Calu3 (cell line): ENCODE measurements around the gene AMMECR1. TPM values are rescaled to one million over a fixed set of nuclear protein-coding genes. Genes with fewer than 3 reads are reported as not detected.

Experiments used
- Bru-seq: library from RNA; stranded (reverse); fragments of 400-500 nt; gene quantifications from one replicate; lab custom pipeline; 2021; lab: Mats Ljungman, UMichigan
- BruChase-seq, 2 experiments: library from RNA; stranded (reverse); fragments of 400-500 nt; gene quantifications; one replicate each; lab custom pipeline; 2021; lab: Mats Ljungman, UMichigan
- BruUV-seq: library from RNA; stranded (reverse); fragments of 400-500 nt; replicated peaks from 2 replicates; lab custom pipeline; 2021; lab: Mats Ljungman, UMichigan
- CTCF ChIA-PET: fragments of 300-600 bp; sonication (Branson Sonifier 250); formaldehyde crosslinking; loops from one replicate; lab custom pipeline; 2022; ENCODE audit warnings: antibody characterized with exemption; lab: Charles Lee
- DNase-seq: peaks from one replicate; pipeline ENCODE4 v3.0.0; 2022
- H3K27ac Mint-ChIP-seq: one replicate; pipeline ENCODE4 v1.8.0; 2022; ENCODE audit warnings: mixed read lengths; ENCODE audit not compliant: unreplicated experiment
- H3K27me3 Mint-ChIP-seq: one replicate; pipeline ENCODE4 v1.8.0; 2022; ENCODE audit warnings: mixed read lengths; ENCODE audit not compliant: unreplicated experiment
- H3K36me3 Mint-ChIP-seq: one replicate; pipeline ENCODE4 v1.8.0; 2022; ENCODE audit warnings: mild to moderate bottlenecking, moderate library complexity, mixed read lengths; ENCODE audit not compliant: insufficient read depth, unreplicated experiment
- H3K4me1 Mint-ChIP-seq: one replicate; pipeline ENCODE4 v1.8.0; 2022; ENCODE audit warnings: mild to moderate bottlenecking, low read depth, mixed read lengths; ENCODE audit not compliant: unreplicated experiment
- H3K4me3 Mint-ChIP-seq: one replicate; pipeline ENCODE4 v1.8.0; 2022; ENCODE audit warnings: mild to moderate bottlenecking, low read depth, moderate library complexity, mixed read lengths; ENCODE audit not compliant: unreplicated experiment
- H3K9me3 Mint-ChIP-seq: one replicate; pipeline ENCODE4 v1.8.0; 2022; ENCODE audit warnings: low read depth, mixed read lengths; ENCODE audit not compliant: unreplicated experiment
- intact Hi-C: fragments of 100-400 bp; cut with micrococcal nuclease; formaldehyde crosslinking; loops from one replicate; pipeline ENCODE4 v1.10.0; 2022; ENCODE audit not compliant: unreplicated experiment
- long read RNA-seq: library from polyadenylated mRNA; stranded (forward); transcript quantifications from one replicate; pipeline ENCODE4 v2.0.0, GENCODE V29; 2022
- total RNA-seq: library from RNA; stranded (reverse); gene quantifications from 2 replicates; pipeline ENCODE4 v1.2.3, GENCODE V29; 2022
- TF ChIP-seq, protein P1 (sequence below): fragments of 200-600 bp; IDR thresholded peaks from one replicate; pipeline ENCODE4 v1.8.0; 2022; ENCODE audit warnings: antibody characterized with exemption; ENCODE audit not compliant: unreplicated experiment

Gene AMMECR1
- 21.8 and 23.5 TPM in 2 replicates for total RNA-seq
- percentile 69 among the genes with signal in this experiment for Bru-seq, nascent RNA
- BruChase-seq, experiment 1, labeled RNA remaining after a 6-hour chase = percentile 55 among the genes with signal in this experiment
- percentile 55 among the genes with signal in this experiment for BruChase-seq, experiment 2, labeled RNA remaining after a 2-hour chase
- long read RNA-seq, full-length matches to known transcripts = 13 of 19 reads
- long read RNA-seq, partial matches to known transcripts = 2 of 19 reads
- long read RNA-seq, other reads (novel, unspliced or antisense) = 4 of 19 reads

DNA sequence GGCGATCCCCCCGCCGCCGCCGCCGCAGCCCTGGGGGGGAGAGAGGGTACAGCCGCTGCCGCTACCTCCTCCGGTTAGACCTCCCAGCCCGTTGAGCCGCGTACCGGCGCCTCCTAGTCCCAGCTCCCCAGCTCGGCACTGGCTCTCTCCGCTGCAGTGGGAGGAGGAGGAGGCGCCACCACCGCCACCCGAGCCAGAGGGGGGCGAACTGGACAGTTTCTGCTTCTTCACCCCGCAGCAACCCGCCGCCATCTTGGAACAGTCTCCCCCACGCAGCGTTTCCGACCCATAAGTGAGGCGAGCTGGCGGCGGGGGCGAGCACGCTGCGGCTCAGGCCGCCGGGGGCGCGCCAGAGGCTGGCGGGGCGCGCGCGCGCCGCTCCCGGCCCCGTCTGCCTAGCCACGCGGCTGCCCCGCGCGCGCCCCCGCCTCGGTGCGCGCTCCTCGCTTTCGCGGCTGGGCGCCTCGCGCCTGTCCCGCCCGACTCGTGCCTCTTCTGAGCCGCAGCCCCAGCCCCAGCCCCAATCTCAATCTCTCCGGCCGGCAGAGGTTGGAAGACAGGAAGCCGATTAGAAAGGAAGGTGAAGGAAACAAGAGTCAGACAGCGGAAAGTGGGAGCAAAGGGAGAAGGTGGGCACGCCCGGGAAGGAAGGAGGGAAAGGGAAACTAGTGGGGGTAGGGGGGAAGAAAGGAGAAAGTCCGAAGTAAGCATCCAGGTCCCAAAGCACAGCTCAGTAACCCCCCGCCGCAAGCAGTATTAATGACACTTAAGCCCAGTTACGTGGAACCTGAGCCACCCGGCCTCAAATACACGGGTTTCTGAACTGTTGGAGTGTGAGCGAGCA, at the start of gene AMMECR1:
Gene AMMECR1 (minus strand): TSS at position 266 of the 844 bp plus-strand sequence. CDS start 14 bp downstream, at position 252.
- intact Hi-C loops = loop anchor here (5.0 kb wide), 4 partner anchors 36 to 156 kb away; no protein-coding TSS in a partner anchor
- TF ChIP-seq, protein P1, sequence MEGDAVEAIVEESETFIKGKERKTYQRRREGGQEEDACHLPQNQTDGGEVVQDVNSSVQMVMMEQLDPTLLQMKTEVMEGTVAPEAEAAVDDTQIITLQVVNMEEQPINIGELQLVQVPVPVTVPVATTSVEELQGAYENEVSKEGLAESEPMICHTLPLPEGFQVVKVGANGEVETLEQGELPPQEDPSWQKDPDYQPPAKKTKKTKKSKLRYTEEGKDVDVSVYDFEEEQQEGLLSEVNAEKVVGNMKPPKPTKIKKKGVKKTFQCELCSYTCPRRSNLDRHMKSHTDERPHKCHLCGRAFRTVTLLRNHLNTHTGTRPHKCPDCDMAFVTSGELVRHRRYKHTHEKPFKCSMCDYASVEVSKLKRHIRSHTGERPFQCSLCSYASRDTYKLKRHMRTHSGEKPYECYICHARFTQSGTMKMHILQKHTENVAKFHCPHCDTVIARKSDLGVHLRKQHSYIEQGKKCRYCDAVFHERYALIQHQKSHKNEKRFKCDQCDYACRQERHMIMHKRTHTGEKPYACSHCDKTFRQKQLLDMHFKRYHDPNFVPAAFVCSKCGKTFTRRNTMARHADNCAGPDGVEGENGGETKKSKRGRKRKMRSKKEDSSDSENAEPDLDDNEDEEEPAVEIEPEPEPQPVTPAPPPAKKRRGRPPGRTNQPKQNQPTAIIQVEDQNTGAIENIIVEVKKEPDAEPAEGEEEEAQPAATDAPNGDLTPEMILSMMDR = no peak
- Mint-ChIP-seq H3K4me1 (peaks cover 15% of the 10 kb centered on the region), H3K27me3 (no peaks in the 10 kb centered on the region), H3K9me3 (no peaks in the 10 kb centered on the region), H3K36me3 (peaks cover 25% of the 10 kb centered on the region), H3K27ac (peak within 1 kb of the TSS; percentile 96), H3K4me3 (peak within 1 kb of the TSS; percentile 97)
- BruUV-seq = no TSS peak
- DNase-seq = peak; percentile 84
- CTCF ChIA-PET = interaction anchor here (1.8 kb wide), 1 partner anchor 108 kb away, joined by 7 read pairs; no protein-coding TSS in a partner anchor

DNA sequence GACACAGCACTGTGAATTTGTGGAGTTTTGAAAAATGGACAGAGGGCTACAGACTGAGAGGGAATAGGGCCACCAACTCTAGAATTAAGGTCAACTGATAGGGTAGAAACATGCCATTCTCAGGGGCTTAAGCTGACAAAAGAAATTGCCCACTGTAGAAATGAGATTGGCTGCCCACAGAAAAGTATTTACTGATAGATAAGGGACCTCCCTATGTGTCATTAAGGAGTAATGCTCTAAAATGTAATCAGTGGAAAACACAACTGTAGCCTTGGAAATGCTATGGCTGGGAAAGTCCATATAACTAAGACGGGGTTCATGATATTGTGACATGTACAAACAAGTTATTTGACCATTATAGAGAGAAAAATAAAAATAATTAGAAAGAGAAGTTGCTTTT, 45.4 kb upstream of the AMMECR1 start:
- Mint-ChIP-seq H3K9me3 (no peaks in the 10 kb centered on the region), H3K4me1 (no peaks in the 10 kb centered on the region), H3K36me3 (no peaks in the 10 kb centered on the region), H3K27ac (no peak overlapping the region), H3K27me3 (no peaks in the 10 kb centered on the region), H3K4me3 (no peak overlapping the region)
- DNase-seq = no peak
- intact Hi-C loops = no loop called here
- no TSS peak for BruUV-seq
- CTCF ChIA-PET = no interaction called here
- TF ChIP-seq, protein P1 = no peak

DNA sequence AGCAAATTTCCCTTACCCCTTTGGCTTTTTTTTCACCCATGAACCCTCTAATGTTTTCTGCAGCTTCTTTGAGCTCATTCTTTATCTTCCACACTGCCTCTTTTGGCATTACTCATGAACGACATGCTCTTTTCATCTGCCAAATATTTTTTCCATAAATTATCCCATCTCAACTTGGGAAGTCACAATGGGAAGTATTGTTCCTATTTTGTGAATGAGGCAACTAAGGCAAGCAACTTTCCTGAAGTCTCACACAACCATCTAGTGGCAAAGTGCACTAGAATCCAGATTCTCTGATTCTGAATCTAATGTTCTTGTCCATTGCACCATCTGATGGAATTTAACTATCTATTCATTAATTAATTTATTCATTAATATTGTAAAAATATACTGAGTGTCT, 41.4 kb upstream of the AMMECR1 start:
- CTCF ChIA-PET = no interaction called here
- intact Hi-C loops = no loop called here
- Mint-ChIP-seq H3K27ac (no peak overlapping the region), H3K4me3 (no peak overlapping the region), H3K9me3 (no peaks in the 10 kb centered on the region), H3K36me3 (no peaks in the 10 kb centered on the region), H3K27me3 (no peaks in the 10 kb centered on the region), H3K4me1 (no peaks in the 10 kb centered on the region)
- TF ChIP-seq, protein P1 = no peak
- no TSS peak for BruUV-seq
- no peak for DNase-seq

DNA sequence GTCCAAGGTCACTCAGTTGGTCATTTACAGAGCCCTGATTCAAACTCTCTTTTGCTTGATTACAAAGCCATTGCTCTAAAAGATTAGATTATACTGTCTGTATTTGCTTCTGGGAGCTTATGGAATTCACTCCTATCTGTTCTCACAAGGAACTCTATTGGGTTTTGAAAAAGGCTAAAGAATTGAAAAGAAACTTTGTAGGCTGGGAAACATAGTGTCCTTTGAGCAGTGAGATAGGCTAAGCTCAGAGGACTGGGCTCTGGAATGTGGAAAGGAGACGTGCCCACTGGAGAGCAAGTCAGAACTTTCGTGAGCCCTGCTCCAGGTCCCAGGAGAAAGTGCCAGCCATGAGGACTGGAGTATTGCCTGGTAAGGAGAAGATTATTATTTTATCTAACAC, 40.7 kb upstream of the AMMECR1 start, which contains the start of gene RTL9:
Gene RTL9 (plus strand): TSS at position 301 of the 400 bp plus-strand sequence. CDS start 91,770 bp downstream, outside the sequence.
- DNase-seq = no peak
- H3K27ac Mint-ChIP-seq = no peak within 1 kb of the TSS
- intact Hi-C loops = no loop called here
- no peaks in the 10 kb centered on the region for H3K4me1 Mint-ChIP-seq
- no peaks in the 10 kb centered on the region for H3K9me3 Mint-ChIP-seq
- CTCF ChIA-PET = no interaction called here
- TF ChIP-seq, protein P1 = no peak
- H3K36me3 Mint-ChIP-seq = no peaks in the 10 kb centered on the region
- BruUV-seq = no TSS peak
- H3K4me3 Mint-ChIP-seq = no peak within 1 kb of the TSS
- no peaks in the 10 kb centered on the region for H3K27me3 Mint-ChIP-seq
